HG03565 (cell line): ENCODE measurements around the gene STX2.

Experiments
- ATAC-seq: cut with Tn5 transposase; IDR thresholded peaks from one replicate; pipeline ENCODE4 v1.9.1; 2021; ENCODE audit warnings: mild to moderate bottlenecking, moderate library complexity; ENCODE audit not compliant: unreplicated experiment

Gene STX2

DNA sequence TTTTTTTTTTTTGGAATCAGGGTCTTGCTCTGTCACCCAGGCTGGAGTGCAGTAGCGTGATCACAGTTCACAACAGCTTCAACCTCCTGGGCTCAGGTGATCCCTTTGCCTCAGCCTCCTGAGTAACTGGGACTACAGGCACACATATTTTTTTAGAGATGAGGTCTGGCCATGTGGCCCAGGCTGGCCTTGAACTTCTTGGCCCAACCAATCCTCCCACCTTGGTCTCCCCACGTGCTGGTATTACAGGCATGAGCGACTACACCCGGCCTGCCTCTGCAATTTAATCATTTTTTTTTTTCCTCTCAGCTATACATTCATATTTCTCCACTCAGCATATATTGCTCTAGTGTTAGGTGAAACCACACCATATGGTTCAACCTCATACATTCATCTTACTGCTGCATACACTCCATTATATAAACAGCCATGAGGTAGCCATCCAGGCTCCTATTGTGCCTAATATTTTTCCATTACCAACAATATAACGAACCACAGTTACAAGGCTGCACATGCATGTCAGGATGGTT is 7.1 kb downstream of the STX2 start:
- ATAC-seq, result no peak

GRCh38 chr12:130831246-130831645 is 7.8 kb downstream of the STX2 start:
- ATAC-seq, result no peak

GRCh38 chr12:130830246-130830551 is 8.9 kb downstream of the STX2 start:
- ATAC-seq, result no peak

DNA sequence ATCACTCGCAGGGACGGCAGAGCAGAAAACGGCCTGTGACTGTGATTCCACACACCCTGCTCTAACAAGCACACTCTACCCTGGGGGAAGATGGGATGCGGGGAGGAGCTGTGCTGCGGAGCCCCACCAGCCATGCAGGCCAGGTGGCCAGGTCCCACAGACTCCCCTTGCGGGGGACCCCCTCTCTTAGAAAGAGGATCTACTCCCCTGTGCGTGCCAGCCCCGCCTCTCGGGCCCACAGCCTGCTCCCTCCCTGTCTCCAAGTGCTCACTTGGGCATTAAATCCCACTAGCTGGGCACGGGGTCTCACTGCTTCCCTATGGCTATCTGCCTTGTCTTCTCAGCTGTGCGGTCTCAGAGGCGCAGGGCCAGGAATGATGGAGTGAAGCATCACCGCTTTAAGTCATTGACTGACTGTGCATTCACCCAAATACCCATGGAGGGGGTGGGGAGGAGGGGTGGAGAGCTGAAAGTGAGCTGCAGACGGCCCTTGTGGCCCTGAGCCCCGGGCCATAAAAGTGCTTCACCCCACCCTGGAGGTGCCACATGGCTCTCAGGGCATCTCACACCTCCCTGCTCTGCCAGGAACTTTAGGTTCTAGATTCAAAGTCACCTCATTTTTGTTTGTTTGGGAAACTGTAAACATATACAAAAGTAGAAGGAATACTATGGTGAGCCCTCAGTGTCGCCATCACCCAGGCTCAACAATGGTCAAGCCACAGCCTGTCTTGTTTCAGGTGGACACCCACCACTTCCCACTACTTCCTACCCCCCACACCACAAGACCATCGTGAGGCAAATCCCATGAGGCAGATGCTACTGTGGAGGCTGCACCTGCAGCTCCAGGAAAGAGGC is 9.4 kb downstream of the STX2 start:
- ATAC-seq, result no peak

GRCh38 chr12:130828895-130829294 is 10.2 kb downstream of the STX2 start:
- no peak for ATAC-seq

DNA sequence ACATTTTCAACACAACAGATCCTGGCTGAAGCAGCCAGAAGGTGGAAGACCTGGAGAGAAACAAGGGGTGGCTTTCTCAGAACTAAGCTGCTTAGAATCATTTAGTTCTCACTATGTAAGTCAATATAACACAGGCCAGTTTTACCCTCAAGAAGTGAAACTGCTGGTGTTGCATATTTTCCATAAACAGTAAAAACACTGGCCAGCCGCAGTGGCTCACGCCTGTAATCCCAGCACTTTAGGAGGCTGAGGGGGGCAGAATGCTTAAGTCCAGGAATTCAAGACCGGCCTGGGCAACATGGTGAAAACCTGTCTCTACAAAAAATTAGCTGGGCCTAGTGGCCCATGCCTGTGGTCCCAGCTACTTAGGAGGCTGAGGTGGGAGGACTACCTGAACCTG is 11.6 kb downstream of the STX2 start:
- no peak for ATAC-seq

- ATAC-seq, result no peak
Measured at GRCh38 chr12:130826151-130826801, 12.8 kb downstream of the STX2 start.

- ATAC-seq, result no peak
Measured at GRCh38 chr12:130825771-130826150, 13.3 kb downstream of the STX2 start.

DNA sequence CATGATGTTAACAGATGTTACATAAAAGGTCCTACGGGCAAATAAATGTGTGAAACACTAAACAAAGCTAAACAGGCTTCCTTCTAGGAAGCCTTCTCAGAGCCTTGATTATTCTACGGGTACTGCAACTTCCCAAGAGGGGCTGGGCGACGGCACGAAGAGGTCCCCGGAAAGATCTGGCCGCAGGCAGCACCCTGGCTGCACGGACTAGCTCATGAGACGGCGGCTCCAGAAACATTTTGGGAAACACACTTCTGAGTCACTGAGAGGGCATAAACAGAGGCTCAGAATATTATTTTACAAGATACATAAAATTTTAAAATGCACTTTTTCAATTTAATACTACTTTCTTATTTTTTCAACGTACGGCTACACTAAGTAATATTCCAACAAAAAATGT is 19.4 kb downstream of the STX2 start:
- no peak for ATAC-seq

- peak; percentile 53 for ATAC-seq
Measured at GRCh38 chr12:130818635-130819576, 20.1 kb downstream of the STX2 start.

DNA sequence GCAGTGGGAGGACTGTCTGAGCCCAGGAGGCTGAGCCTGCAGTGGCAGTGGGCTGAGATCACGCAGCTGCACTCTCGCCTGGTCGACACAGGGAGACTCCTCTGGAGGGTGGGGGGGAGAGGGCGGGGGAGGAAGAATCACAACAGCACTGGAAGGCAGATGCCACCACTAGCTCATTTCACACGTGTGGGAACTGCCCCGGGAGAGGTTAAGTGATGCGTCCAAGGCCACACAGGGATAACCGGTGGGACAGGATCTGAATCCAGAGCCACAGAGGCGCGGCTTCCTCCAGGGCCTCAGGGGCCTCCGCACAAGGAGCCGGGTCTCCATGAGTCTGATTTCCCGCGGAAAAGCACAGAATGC is 20.8 kb downstream of the STX2 start:
- ATAC-seq, result no peak

- no peak for ATAC-seq
Measured at GRCh38 chr12:130817804-130818203, 21.2 kb downstream of the STX2 start.

DNA sequence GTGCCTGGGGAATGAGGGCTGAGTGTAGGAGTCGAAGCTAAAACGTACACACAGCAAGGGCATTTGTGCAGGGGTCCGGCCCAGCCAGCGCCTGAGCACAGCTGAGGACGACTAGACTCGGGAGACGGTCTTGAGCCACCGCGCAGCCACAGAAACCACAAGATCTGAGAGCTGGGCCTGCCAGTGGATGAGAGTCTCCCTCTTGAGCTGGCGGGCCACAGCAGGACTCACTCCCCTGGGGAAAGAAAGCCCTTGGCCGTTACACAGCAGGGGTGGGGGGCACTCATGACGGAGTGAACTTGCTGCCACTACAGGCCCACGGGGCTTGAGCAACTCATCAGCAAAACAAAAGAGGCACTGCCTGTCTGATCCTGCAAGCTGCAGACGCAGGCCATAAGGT is 23.0 kb downstream of the STX2 start:
- ATAC-seq, result no peak

- no peak for ATAC-seq
Measured at GRCh38 chr12:130815028-130815741, 23.9 kb downstream of the STX2 start.

DNA sequence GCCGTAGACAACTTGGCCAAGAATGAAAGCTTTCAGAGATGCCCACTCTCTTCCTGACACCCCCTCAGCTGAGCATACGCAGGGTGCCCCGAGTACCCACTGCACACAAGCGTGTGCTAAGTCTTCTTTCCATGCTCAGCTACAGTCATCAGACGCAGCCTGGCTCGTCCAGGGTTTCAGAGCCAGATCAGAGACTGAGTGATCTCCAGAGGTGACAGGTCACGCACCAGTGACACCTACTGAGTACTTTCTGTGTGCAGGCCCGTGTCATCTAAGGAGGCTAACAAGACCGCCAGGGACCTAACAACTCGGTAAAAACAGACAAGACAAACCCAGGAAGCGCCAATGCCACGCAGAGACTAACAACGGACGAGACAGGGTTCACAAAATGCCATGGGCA is 25.1 kb downstream of the STX2 start:
- ATAC-seq, result peak; percentile 61

DNA sequence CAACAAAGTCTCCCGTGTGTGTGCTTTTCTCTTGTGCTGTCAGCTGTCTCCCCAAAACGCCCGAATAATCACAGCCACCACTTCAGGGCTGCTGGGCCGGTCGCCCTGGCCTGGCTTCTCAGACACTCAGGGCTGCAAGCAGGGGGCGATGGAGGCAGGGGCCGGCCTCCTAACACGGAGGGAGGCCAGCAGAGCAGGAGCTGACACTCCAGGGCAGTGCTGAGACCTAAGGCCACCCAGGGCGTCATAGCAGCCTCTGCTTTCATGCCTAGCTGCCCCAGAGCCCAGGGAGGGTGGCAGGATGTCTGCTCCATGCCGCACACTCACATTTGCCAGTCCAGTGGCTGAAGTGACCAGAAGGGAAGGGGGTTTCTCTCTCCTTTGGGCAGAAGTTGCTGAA is 25.6 kb downstream of the STX2 start:
- no peak for ATAC-seq

GRCh38 chr12:130809791-130810190 is 29.3 kb downstream of the STX2 start:
- no peak for ATAC-seq

- ATAC-seq, result no peak
Measured at GRCh38 chr12:130807309-130807708, 31.7 kb downstream of the STX2 start.

DNA sequence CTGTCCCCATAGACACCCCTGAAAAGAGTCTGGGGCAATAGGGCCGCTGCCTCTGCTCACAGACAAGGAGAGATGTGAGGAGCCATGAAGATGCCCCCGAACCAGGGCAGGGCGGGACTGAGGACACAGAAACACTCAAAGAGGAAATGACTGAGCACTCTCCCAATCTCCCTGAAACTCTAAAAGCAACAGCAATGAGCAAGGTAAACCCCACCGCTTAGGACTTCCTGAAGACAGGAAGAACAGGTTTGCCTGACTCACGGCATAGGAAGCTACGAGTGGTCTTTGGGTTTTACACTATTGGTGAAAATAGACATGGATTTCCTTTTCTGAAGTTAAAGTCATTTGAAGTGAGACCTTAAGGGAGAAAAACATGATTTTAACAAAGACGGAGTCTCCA is 32.5 kb downstream of the STX2 start:
- ATAC-seq, result no peak

DNA sequence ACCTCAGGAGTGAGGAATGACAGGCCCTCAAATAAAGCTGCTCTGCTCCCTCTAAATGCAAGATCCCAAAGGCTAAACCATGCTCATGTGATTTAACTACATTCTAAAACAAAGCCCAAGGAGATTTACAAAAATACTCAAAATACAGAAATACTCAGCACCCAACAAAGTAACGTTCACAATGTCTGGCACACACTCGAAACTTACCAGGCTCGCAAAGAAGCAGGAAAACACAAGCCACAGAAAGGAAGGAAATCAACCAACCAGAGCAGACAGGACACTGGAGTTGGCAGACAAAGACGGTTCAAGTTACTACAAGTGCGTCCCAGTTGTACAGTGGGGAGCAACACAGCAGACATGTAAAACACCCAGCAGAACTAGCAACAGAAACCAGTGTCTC is 33.4 kb downstream of the STX2 start:
- no peak for ATAC-seq

- ATAC-seq, result no peak
Measured at GRCh38 chr12:130804216-130804615, 34.8 kb downstream of the STX2 start.
